Measurements from ENCODE around the gene KIF6.
"Not testable (repeated sequence)": the region's sequence is repeated elsewhere in the genome, so short reads cannot be mapped to it uniquely, and the experiment has no call there.

KIF6 gene

DNA sequence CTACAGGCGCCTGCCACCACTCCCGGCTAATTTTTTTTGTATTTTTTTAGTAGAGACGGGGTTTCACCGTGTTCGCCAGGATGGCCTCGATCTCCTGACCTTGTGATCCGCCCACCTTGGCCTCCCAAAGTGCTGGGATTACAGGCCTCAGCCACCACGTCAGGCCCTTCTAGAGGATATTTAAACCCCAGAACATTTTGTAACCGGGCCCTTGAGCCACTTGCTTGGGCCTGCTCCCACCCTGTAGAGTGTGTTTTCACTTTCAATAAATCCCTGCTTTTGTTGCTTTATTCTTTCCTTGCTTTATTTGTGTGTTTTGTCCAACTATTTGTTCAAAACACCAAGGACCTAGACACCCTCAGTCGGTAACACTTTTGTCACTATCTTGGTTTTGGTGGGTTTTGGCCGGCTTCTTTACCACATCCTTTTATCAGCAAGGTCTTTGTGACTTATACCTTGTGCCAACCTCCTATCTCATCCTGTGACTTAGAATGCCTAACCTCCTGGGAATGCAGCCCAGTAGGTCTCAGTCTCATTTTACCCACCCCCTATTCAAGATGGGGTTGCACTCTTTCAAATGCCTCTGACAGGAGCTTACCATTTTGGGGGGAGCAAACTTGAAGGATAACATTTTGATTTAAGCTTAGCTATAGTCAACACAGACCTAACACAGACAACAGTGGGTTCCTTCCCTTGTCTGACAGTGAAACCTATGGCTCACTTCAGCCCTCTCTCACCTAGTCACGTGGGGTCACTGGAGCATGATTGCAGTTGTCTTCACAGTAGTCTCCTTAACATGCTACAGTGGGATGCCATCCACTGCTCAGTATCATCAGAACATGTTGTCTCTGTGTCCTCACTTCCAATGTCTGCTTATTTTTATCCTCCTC, 27.9 kb upstream of the KIF6 start:
- H3K4me3 ChIP-seq (ENCODE audit: low read depth, low read length) = no peak overlapping the region
- TF ChIP-seq, protein P1, sequence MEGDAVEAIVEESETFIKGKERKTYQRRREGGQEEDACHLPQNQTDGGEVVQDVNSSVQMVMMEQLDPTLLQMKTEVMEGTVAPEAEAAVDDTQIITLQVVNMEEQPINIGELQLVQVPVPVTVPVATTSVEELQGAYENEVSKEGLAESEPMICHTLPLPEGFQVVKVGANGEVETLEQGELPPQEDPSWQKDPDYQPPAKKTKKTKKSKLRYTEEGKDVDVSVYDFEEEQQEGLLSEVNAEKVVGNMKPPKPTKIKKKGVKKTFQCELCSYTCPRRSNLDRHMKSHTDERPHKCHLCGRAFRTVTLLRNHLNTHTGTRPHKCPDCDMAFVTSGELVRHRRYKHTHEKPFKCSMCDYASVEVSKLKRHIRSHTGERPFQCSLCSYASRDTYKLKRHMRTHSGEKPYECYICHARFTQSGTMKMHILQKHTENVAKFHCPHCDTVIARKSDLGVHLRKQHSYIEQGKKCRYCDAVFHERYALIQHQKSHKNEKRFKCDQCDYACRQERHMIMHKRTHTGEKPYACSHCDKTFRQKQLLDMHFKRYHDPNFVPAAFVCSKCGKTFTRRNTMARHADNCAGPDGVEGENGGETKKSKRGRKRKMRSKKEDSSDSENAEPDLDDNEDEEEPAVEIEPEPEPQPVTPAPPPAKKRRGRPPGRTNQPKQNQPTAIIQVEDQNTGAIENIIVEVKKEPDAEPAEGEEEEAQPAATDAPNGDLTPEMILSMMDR (IDR thresholded peaks at IDR 0.05; ENCODE audit: low read depth, low read length) = no peak

DNA sequence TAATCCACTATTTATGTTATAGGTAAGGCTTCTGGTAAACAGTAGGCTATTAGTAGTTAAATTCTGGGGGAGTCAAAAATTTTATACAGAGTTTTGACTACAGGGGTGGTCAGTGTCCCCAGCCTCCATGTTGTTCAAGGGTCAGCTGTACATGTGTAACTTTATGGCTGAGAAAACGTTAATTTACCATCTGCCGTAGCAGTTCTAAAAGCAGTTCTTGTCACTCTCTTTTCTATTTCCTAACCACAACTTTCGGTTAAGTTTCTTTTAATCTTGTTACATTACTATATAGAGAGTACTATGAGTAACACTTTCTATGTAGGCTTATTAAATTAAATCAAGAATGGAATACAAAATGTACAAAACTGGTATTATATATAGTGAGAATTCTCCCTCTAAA, 21.6 kb upstream of the KIF6 start:
- no peak overlapping the region for H3K4me3 ChIP-seq (ENCODE audit: low read depth, low read length)
- TF ChIP-seq, protein P1 (IDR thresholded peaks at IDR 0.05; ENCODE audit: low read depth, low read length) = no peak

DNA sequence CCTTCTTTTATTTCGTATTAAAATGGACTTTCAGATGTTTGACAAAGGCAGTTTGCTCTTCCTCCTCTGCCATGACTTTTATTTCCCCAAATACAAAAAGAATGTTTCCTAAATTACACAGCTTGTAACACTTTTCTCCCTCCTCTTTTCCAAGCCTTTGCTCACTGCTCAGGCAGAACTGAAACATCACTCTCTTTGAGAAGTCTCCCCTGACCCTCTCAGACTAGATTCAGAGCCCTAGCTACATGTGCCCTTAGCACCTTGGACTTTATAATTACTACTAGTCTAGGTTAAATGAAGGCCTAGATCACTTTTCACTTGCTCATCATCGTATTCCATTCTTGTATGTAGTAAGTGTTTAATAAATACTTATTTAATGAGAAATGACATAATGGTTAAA, 8.5 kb upstream of the KIF6 start:
- TF ChIP-seq, protein P1 (IDR thresholded peaks at IDR 0.05; ENCODE audit: low read depth, low read length) = no peak
- no peak overlapping the region for H3K4me3 ChIP-seq (ENCODE audit: low read depth, low read length)

DNA sequence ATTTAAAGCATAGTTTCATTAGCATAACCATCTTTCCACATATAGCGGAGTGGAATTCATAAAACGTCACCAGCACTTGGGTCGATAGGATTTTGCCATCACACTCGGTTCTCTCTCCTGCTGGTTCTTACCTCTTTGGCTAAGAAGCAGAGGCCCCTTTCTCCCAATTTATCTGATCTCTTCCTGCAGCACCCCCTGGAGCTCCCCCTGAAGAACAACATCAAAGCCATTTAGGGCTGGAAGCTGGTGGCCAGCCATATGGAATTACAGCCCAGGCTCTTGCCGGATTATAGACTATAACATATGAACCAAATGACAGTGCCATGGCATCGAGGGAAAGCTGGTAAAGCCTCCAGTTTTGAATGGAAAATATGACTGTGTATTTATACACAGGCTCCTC, 6.4 kb upstream of the KIF6 start:
- H3K4me3 ChIP-seq (ENCODE audit: low read depth, low read length) = no peak overlapping the region
- TF ChIP-seq, protein P1 (IDR thresholded peaks at IDR 0.05; ENCODE audit: low read depth, low read length) = no peak

DNA sequence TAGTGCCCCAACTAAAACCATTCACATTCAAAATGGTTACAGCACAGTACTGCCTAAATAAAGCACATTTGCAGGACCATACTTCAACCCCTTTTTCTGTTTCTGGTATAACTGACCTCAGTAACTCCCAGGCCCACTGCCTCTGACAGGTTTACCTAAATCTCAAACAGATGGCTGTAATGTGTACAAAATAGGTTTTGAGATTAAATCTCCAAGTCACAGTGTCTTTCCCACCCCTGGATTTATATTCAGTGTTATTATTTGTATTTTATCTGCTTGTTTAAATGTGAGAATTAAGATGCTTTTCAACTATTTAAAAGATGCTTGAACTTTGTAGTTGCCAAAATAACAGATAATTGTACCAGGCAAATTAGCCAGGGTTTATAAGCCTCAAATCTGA, 4.7 kb upstream of the KIF6 start:
- TF ChIP-seq, protein P1 (IDR thresholded peaks at IDR 0.05; ENCODE audit: low read depth, low read length) = no peak
- no peak overlapping the region for H3K4me3 ChIP-seq (ENCODE audit: low read depth, low read length)

DNA sequence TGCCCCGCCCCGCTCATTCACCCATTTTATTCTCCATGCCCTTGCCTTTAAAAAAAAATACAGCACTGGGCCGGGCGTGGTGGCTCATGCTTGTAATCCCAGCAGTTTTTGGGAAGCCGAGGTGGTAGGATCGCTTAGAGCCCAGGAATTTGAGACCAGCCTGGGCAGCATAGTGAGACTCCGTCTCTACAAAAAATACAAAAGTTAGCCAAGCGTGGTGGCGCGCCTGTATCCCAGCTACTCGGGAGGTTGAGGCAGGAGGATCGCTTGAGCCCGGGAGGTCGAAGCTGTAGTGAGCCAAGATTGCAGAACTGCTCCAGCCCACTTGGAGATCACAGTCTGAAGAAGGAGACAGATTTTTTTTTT, 407 bp upstream of the KIF6 start:
- no peak overlapping the region for H3K4me3 ChIP-seq (ENCODE audit: low read depth, low read length)
- TF ChIP-seq, protein P1 (IDR thresholded peaks at IDR 0.05; ENCODE audit: low read depth, low read length) = no peak

DNA sequence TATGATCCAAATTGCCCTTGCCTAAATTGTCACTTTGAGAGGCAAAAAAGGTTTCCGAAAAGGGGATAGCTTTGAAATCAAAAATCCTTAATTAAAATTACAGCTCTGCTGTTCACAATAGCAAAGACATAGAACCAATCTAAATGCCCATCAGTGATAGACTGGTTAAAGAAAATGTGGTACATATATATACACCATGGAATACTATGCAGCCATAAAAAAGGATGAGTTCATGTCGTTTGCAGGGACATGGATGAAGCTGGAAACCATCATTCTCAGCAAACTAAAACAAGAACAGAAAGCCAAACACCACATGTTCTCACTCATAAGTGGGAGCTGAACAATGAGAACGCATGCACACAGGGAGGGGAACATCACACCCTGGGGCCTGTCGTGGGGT, 1.9 kb downstream of the KIF6 start:
- H3K4me3 ChIP-seq (ENCODE audit: low read depth, low read length) = not testable (repeated sequence)

DNA sequence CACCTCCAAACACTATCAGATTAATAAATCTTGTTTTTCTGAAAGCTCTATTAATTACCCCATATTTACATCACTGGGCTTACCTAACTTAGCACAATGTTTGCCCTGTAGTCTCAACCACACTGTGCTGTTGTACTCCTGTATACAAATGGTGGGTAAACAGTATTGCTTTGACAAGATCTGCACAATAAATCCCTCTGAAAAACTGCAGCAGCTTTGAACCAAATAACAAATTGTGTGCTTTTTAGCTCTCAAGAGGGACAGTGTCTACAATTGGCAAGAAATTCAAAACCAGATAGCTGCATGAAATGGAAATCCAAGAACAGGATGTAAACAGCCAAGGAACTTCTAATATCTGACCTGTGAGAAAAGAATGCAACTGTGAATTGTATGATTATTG, 10.4 kb downstream of the KIF6 start:
- TF ChIP-seq, protein P1 (IDR thresholded peaks at IDR 0.05; ENCODE audit: low read depth, low read length) = no peak
- no peak overlapping the region for H3K4me3 ChIP-seq (ENCODE audit: low read depth, low read length)

All from WI38 (cell line).